Left renal pelvis (tissue), 4 donors: ENCODE measurements around the gene DDX17. TPM values are rescaled to one million over a fixed set of nuclear protein-coding genes. Genes with fewer than 3 reads are reported as not detected.
A peak's percentile ranks its signal among the peaks of the same experiment; 100 is the strongest.

Experiments used
- DNase-seq, 4 donors: peaks; one replicate each; pipeline ENCODE4 v3.0.0-alpha.2; 2013; ENCODE audit warnings: low read depth in 4 of 4, low spot score in 3 of 4
- polyA plus RNA-seq, 4 donors: library from polyadenylated mRNA; unstranded; fragments of 120-200 nt; gene quantifications; one replicate each; pipeline ENCODE4 v1.2.1, GENCODE V29; 2013; ENCODE audit not compliant: insufficient read length in 4 of 4

The DDX17 gene
- polyA plus RNA-seq = 1,000 to 10,000 TPM in 1 of 4 donors, 100 to 1,000 TPM in 3; 639 to 1,046 (median 846) TPM

GRCh38 chr22:38506118-38506962 lies at the start of gene DDX17:
Gene DDX17, minus strand, starts transcription at chr22:38506311.
- DNase-seq = peak; percentile 98 to 99 (median 98)

GRCh38 chr22:38554281-38554680 lies 48.2 kb upstream of the DDX17 start:
- DNase-seq = no peak

- peak in 1 of 4 donors; percentile 34 for DNase-seq
These were observed 43.2 kb upstream of the DDX17 start for GRCh38 chr22:38549101-38549894.

GRCh38 chr22:38540701-38541100 lies 34.6 kb upstream of the DDX17 start:
- DNase-seq = peak in 1 of 4 donors; percentile 12

GRCh38 chr22:38531251-38531938 lies 25.3 kb upstream of the DDX17 start:
- no peak for DNase-seq

GRCh38 chr22:38524429-38524828 lies 18.3 kb upstream of the DDX17 start:
- no peak for DNase-seq

- DNase-seq = no peak
These were observed 17.4 kb upstream of the DDX17 start for GRCh38 chr22:38523479-38523878.

- no peak for DNase-seq
These were observed 16.9 kb upstream of the DDX17 start for GRCh38 chr22:38523029-38523428.

GRCh38 chr22:38519453-38520250 lies 13.5 kb upstream of the DDX17 start:
- DNase-seq = no peak

- DNase-seq = no peak
These were observed 12.5 kb upstream of the DDX17 start for GRCh38 chr22:38518620-38519019.

- DNase-seq = no peak
These were observed 7.0 kb upstream of the DDX17 start for GRCh38 chr22:38513063-38513462.

GRCh38 chr22:38510416-38510970 lies 4.4 kb upstream of the DDX17 start:
- no peak for DNase-seq

GRCh38 chr22:38505541-38506117 lies 482 bp downstream of the DDX17 start:
- DNase-seq = peak in 3 of 4 donors; percentile 45 to 60 (median 48)

- no peak for DNase-seq
These were observed 1.2 kb downstream of the DDX17 start for GRCh38 chr22:38504731-38505540.

- no peak for DNase-seq
These were observed 3.1 kb downstream of the DDX17 start for GRCh38 chr22:38503021-38503420.

- no peak for DNase-seq
These were observed 4.1 kb downstream of the DDX17 start for GRCh38 chr22:38501797-38502672.

- no peak for DNase-seq
These were observed 8.2 kb downstream of the DDX17 start for GRCh38 chr22:38497869-38498268.

- no peak for DNase-seq
These were observed 11.2 kb downstream of the DDX17 start for GRCh38 chr22:38494939-38495338.
